Subcutaneous abdominal adipose tissue (tissue), 5 donors: Measurements from ENCODE around the gene POM121.
"Not testable (repeated sequence)": the region's sequence is repeated elsewhere in the genome, so short reads cannot be mapped to it uniquely, and the experiment has no call there.

ENCODE experiments used
- H3K27ac ChIP-seq: one replicate; pipeline ENCODE4 v1.7.0; 2013; ENCODE audit warnings: low read depth, mild to moderate bottlenecking, inconsistent platforms, low read length, moderate library complexity
- H3K27me3 ChIP-seq, 5 donors: one replicate each; pipeline ENCODE4 v1.7.0; 2013; ENCODE audit warnings: low read length in 5 of 5, inconsistent platforms in 1 of 5; ENCODE audit not compliant: control insufficient read depth in 5 of 5, insufficient read depth in 4 of 5
- H3K36me3 ChIP-seq, 5 donors: one replicate each; pipeline ENCODE4 v1.7.0; 2013; ENCODE audit warnings: low read length in 5 of 5; ENCODE audit not compliant: control insufficient read depth in 5 of 5, insufficient read depth in 5 of 5
- H3K4me1 ChIP-seq, 5 donors: one replicate each; pipeline ENCODE4 v1.7.0; 2013; ENCODE audit warnings: low read length in 5 of 5, mild to moderate bottlenecking in 3 of 5, moderate library complexity in 1 of 5; ENCODE audit not compliant: control insufficient read depth in 5 of 5, insufficient read depth in 5 of 5
- H3K4me3 ChIP-seq, 5 donors: one replicate each; pipeline ENCODE4 v1.7.0; 2013; ENCODE audit warnings: low read length in 5 of 5, low read depth in 1 of 5
- H3K9ac ChIP-seq, 5 donors: one replicate each; pipeline ENCODE4 v1.7.0; 2013; ENCODE audit warnings: low read length in 5 of 5, mild to moderate bottlenecking in 4 of 5, moderate library complexity in 3 of 5
- H3K9me3 ChIP-seq, 5 donors: one replicate each; pipeline ENCODE4 v1.7.0; 2013; ENCODE audit warnings: low read length in 5 of 5; ENCODE audit not compliant: control insufficient read depth in 5 of 5
- donor health status: healthy.
- donor health status: healthy.
- donor health status: healthy.
- donor health status: healthy.
- donor health status: healthy.

Gene POM121

GRCh38 chr7:72965186-72965975 lies 40.5 kb downstream of the POM121 start:
- not testable (repeated sequence) for H3K9me3 ChIP-seq, H3K27me3 ChIP-seq, H3K4me3 ChIP-seq, H3K36me3 ChIP-seq, H3K4me1 ChIP-seq, H3K9ac ChIP-seq, H3K27ac ChIP-seq

GRCh38 chr7:72966892-72967291 lies 42.0 kb downstream of the POM121 start:
- H3K9ac ChIP-seq, H3K9me3 ChIP-seq, H3K27me3 ChIP-seq, H3K4me1 ChIP-seq, H3K4me3 ChIP-seq, H3K27ac ChIP-seq, H3K36me3 ChIP-seq: not testable (repeated sequence)

- not testable (repeated sequence) for H3K9ac ChIP-seq, H3K4me1 ChIP-seq, H3K36me3 ChIP-seq, H3K9me3 ChIP-seq, H3K4me3 ChIP-seq, H3K27ac ChIP-seq, H3K27me3 ChIP-seq
These were observed 44.2 kb downstream of the POM121 start, which contains the start of gene TRIM74 for GRCh38 chr7:72968980-72969516. TRIM74 (minus strand) TSS chr7:72969466; CDS start chr7:72966157, 3,309 bp downstream.

- H3K27me3 ChIP-seq, H3K4me1 ChIP-seq, H3K27ac ChIP-seq, H3K9me3 ChIP-seq, H3K36me3 ChIP-seq, H3K9ac ChIP-seq, H3K4me3 ChIP-seq: not testable (repeated sequence)
These were observed 44.8 kb downstream of the POM121 start for GRCh38 chr7:72969688-72970087.

- H3K4me3 ChIP-seq, H3K9me3 ChIP-seq, H3K36me3 ChIP-seq, H3K4me1 ChIP-seq, H3K27ac ChIP-seq, H3K27me3 ChIP-seq, H3K9ac ChIP-seq: not testable (repeated sequence)
These were observed 46.6 kb downstream of the POM121 start for GRCh38 chr7:72971505-72971904.

DNA sequence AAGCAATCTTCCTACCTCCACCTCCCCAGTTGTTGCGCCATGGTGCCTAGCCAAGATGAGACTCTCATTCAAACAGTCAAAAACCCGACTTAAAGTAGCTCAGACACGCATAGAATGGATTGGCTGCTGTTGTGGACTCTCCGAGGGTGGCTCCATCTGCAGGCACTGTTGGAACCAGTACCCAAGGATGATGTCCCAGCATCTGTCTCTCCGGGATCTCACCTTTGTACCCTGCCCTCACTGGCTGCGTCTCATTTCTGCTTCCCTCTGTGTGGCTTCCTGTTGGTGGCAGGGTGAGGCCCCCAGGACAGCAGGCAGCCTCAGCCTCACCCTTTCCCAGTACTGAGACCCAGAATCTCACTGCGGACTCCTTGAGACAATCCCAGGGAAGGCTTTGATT lies 49.9 kb downstream of the POM121 start:
- not testable (repeated sequence) for H3K27ac ChIP-seq, H3K9ac ChIP-seq, H3K4me3 ChIP-seq, H3K9me3 ChIP-seq, H3K36me3 ChIP-seq, H3K27me3 ChIP-seq, H3K4me1 ChIP-seq

DNA sequence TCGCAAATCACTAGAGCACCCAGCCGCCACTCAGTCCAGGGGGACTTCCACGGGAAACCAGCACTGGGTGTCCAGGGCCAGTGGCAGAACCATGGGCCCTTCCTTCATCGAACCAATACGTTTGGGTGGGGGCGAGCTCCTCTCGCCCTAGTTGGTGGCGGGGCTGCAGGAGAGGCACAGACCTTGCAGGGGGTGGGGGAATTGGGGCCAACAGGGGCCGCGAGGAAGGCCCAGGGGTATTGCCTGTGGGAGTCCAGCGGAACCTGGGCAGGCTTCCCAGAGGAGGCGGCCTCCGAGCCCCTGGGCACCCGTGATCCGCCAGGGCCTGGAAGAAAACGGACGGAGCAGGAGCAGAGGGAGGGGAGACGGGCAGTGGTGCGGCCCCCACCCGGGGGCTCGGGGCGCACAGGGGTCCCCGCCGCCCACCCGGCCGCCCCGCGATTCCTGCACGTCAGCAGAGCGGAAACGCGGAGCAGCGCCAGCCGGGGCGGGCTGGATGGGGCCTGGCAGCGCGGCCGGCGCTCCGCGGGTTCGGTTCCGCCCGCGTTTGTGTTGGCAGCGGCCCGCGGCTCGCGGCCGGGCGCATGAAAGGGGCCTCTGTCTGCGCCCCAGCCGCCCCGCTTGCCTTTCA lies 50.9 kb downstream of the POM121 start:
- not testable (repeated sequence) for H3K36me3 ChIP-seq, H3K27me3 ChIP-seq, H3K9ac ChIP-seq, H3K4me1 ChIP-seq, H3K27ac ChIP-seq, H3K9me3 ChIP-seq, H3K4me3 ChIP-seq

DNA sequence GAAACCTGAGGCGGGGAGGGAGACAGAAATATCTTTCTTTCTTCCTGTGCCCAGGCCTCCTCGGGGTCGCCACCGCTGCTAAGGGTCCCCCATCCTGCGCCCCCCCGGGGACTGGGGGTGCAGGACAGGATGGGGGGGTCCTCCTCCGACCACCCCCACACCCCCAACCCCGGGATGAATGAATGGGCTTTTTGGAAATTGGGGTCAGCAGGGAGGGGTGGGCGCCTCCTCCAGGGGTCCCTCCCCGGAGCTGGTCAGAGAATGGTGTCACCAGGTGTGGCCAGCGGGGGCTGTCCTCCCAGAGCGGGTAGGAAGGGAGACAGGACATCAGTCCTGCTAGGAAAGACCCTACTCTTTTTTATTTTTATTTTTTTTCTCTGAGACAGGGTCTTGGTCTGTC lies 51.5 kb downstream of the POM121 start:
- H3K27ac ChIP-seq, H3K9me3 ChIP-seq, H3K27me3 ChIP-seq, H3K36me3 ChIP-seq, H3K9ac ChIP-seq, H3K4me3 ChIP-seq, H3K4me1 ChIP-seq: not testable (repeated sequence)

DNA sequence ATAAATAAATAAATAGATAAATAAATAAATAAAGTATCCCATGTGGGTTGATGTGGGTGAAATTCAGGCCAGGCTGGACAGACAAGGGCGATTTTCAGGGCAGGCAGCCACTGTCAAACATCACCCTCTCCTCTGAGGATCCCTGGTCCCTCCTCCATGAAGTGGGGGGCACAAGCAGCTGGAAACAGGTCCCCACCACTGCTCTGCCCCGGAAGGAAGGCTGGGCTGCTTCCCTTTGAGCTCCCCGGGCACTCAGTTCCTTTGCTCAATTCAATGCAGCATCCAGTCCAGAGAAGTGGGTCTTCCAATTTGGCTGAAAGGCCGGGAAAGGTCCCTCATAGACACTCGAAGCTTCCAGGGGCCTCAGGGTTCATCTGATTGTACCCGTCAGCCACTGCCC lies 55.5 kb downstream of the POM121 start:
- not testable (repeated sequence) for H3K9me3 ChIP-seq, H3K9ac ChIP-seq, H3K4me1 ChIP-seq, H3K36me3 ChIP-seq, H3K27me3 ChIP-seq, H3K4me3 ChIP-seq, H3K27ac ChIP-seq

- not testable (repeated sequence) for H3K9ac ChIP-seq, H3K27me3 ChIP-seq
These were observed 57.2 kb downstream of the POM121 start for GRCh38 chr7:72982084-72982483.

More at GRCh38 chr7:72982084-72982483, 57.2 kb downstream of the POM121 start:
- not testable (repeated sequence) for H3K36me3 ChIP-seq, H3K27ac ChIP-seq, H3K9me3 ChIP-seq, H3K4me3 ChIP-seq, H3K4me1 ChIP-seq
